Measurements from ENCODE around the gene ITGA8.

Gene ITGA8

GRCh38 chr10:15714847-15715246 is 4.9 kb downstream of the ITGA8 start:
- TF ChIP-seq CTCF (IDR thresholded peaks at IDR 0.05; ENCODE audit: low read depth, low read length, missing control alignments), result no peak
- H3K4me3 ChIP-seq (replicated peaks; ENCODE audit: low read depth, low read length), result no peak overlapping the region
- DNase-seq (ENCODE audit: extremely low read depth, low read depth), result no peak

- no peak overlapping the region for H3K4me3 ChIP-seq (replicated peaks; ENCODE audit: low read depth, low read length)
- no peak for DNase-seq (ENCODE audit: extremely low read depth, low read depth)
- TF ChIP-seq CTCF (IDR thresholded peaks at IDR 0.05; ENCODE audit: low read depth, low read length, missing control alignments), result no peak
Observed at GRCh38 chr10:15712883-15713282, 6.8 kb downstream of the ITGA8 start.

GRCh38 chr10:15710455-15710854 is 9.3 kb downstream of the ITGA8 start:
- H3K4me3 ChIP-seq (replicated peaks; ENCODE audit: low read depth, low read length), result no peak overlapping the region
- TF ChIP-seq CTCF (IDR thresholded peaks at IDR 0.05; ENCODE audit: low read depth, low read length, missing control alignments), result no peak
- no peak for DNase-seq (ENCODE audit: extremely low read depth, low read depth)

GRCh38 chr10:15705298-15705697 is 14.4 kb downstream of the ITGA8 start:
- no peak for DNase-seq (ENCODE audit: extremely low read depth, low read depth)
- no peak for TF ChIP-seq CTCF (IDR thresholded peaks at IDR 0.05; ENCODE audit: low read depth, low read length, missing control alignments)
- H3K4me3 ChIP-seq (replicated peaks; ENCODE audit: low read depth, low read length), result no peak overlapping the region

GRCh38 chr10:15704581-15704968 is 15.1 kb downstream of the ITGA8 start:
- DNase-seq (ENCODE audit: extremely low read depth, low read depth), result no peak
- no peak overlapping the region for H3K4me3 ChIP-seq (replicated peaks; ENCODE audit: low read depth, low read length)
- no peak for TF ChIP-seq CTCF (IDR thresholded peaks at IDR 0.05; ENCODE audit: low read depth, low read length, missing control alignments)

GRCh38 chr10:15703944-15704580 is 15.7 kb downstream of the ITGA8 start:
- H3K4me3 ChIP-seq (replicated peaks; ENCODE audit: low read depth, low read length), result no peak overlapping the region
- no peak for TF ChIP-seq CTCF (IDR thresholded peaks at IDR 0.05; ENCODE audit: low read depth, low read length, missing control alignments)
- DNase-seq (ENCODE audit: extremely low read depth, low read depth), result no peak
